Astrocyte (in vitro differentiated cells and primary cell): Measurements from ENCODE around the gene AEBP2. TPM values are rescaled to one million over a fixed set of nuclear protein-coding genes. Genes with fewer than 3 reads are reported as not detected.

Experiments used
- DNase-seq: peaks from one replicate; pipeline ENCODE4 v3.0.0-alpha.2; 2010; ENCODE audit warnings: low read depth
- FAIRE-seq: peaks from 2 replicates; lab custom pipeline; 2011; peaks lifted over from hg19 to GRCh38; lab: Jason Lieb, UNC
- H2AFZ ChIP-seq: 2 replicates; pipeline ENCODE4 v1.6.0; 2012; ENCODE audit warnings: low read depth, low read length, inconsistent platforms
- H3K27ac ChIP-seq: 2 replicates; pipeline ENCODE4 v1.5.1; 2011; ENCODE audit warnings: low read depth, low read length, inconsistent platforms
- H3K27me3 ChIP-seq: 2 replicates; pipeline ENCODE4 v1.6.0; 2011; ENCODE audit warnings: low read length, inconsistent platforms; ENCODE audit not compliant: insufficient read depth
- H3K36me3 ChIP-seq: 2 replicates; pipeline ENCODE4 v1.5.1; 2011; ENCODE audit warnings: low read length, inconsistent platforms; ENCODE audit not compliant: insufficient read depth
- H3K4me1 ChIP-seq: 2 replicates; pipeline ENCODE4 v1.5.1; 2011; ENCODE audit warnings: low read length, inconsistent platforms; ENCODE audit not compliant: insufficient read depth
- H3K4me2 ChIP-seq: 2 replicates; pipeline ENCODE4 v1.6.0; 2012; ENCODE audit warnings: low read length, inconsistent platforms
- H3K4me3 ChIP-seq: 2 replicates; pipeline ENCODE4 v1.5.1; 2011; ENCODE audit warnings: low read depth, mild to moderate bottlenecking, low read length, inconsistent platforms; ENCODE audit not compliant: insufficient read depth
- H3K79me2 ChIP-seq: 2 replicates; pipeline ENCODE4 v1.6.0; 2012; ENCODE audit warnings: mild to moderate bottlenecking, low read length, inconsistent platforms; ENCODE audit not compliant: insufficient read depth
- H3K9ac ChIP-seq: 2 replicates; pipeline ENCODE4 v1.6.0; 2012; ENCODE audit warnings: mild to moderate bottlenecking, low read length, inconsistent platforms
- H3K9me3 ChIP-seq: 2 replicates; pipeline ENCODE4 v1.5.1; 2012; ENCODE audit warnings: low read depth, mild to moderate bottlenecking, low read length, inconsistent platforms; ENCODE audit not compliant: insufficient read depth
- H4K20me1 ChIP-seq: 2 replicates; pipeline ENCODE4 v1.6.0; 2012; ENCODE audit warnings: low read length, inconsistent platforms; ENCODE audit not compliant: insufficient read depth
- H3K27ac Mint-ChIP-seq: one replicate; pipeline ENCODE4 v1.8.0; 2021; ENCODE audit warnings: mild to moderate bottlenecking, mixed read lengths; ENCODE audit not compliant: unreplicated experiment
- H3K27me3 Mint-ChIP-seq: one replicate; pipeline ENCODE4 v1.8.0; 2021; ENCODE audit warnings: low read depth, mixed read lengths; ENCODE audit not compliant: unreplicated experiment
- H3K36me3 Mint-ChIP-seq: one replicate; pipeline ENCODE4 v1.8.0; 2021; ENCODE audit warnings: low read depth, mixed read lengths; ENCODE audit not compliant: unreplicated experiment
- H3K4me1 Mint-ChIP-seq: one replicate; pipeline ENCODE4 v1.8.0; 2021; ENCODE audit warnings: low read depth, mixed read lengths; ENCODE audit not compliant: unreplicated experiment
- H3K4me3 Mint-ChIP-seq: one replicate; pipeline ENCODE4 v1.8.0; 2021; ENCODE audit warnings: mild to moderate bottlenecking, moderate library complexity, mixed read lengths; ENCODE audit not compliant: unreplicated experiment
- H3K9me3 Mint-ChIP-seq: one replicate; pipeline ENCODE4 v1.8.0; 2021; ENCODE audit warnings: mild to moderate bottlenecking, mixed read lengths; ENCODE audit not compliant: unreplicated experiment
- CTCF ChIP-seq: IDR thresholded peaks from 2 replicates; pipeline ENCODE4 v1.5.1; 2011; ENCODE audit warnings: low read depth, mild to moderate bottlenecking, inconsistent platforms, low read length, moderate library complexity; ENCODE audit not compliant: insufficient read depth
- EZH2 ChIP-seq: IDR thresholded peaks from 2 replicates; pipeline ENCODE4 v1.6.1; 2012; ENCODE audit warnings: mild to moderate bottlenecking, low read length, inconsistent platforms; ENCODE audit not compliant: insufficient read depth
- total RNA-seq: library from RNA; stranded (reverse); gene quantifications from 2 replicates; pipeline ENCODE4 v1.2.1, GENCODE V29; 2021

Gene AEBP2
- total RNA-seq, 1 donor from 2014 or later: 39.8 TPM

- Histone ChIP-seq H2AFZ (no peak overlapping the region), H3K9ac (no peak overlapping the region), H3K4me1 (peaks cover 15% of the 10 kb centered on the region), H3K9me3 (no peaks in the 10 kb centered on the region), H3K27ac (no peak overlapping the region), H3K79me2 (no peaks in the 10 kb centered on the region), H4K20me1 (no peaks in the 10 kb centered on the region), H3K36me3 (no peaks in the 10 kb centered on the region), H3K27me3 (no peaks in the 10 kb centered on the region), H3K4me2 (peak overlapping the region; percentile 59), H3K4me3 (no peak overlapping the region)
- no peak for TF ChIP-seq EZH2
- TF ChIP-seq CTCF: no peak
- Mint-ChIP-seq H3K9me3 (no peaks in the 10 kb centered on the region), H3K36me3 (peaks cover 3% of the 10 kb centered on the region), H3K27ac (no peak overlapping the region), H3K27me3 (no peaks in the 10 kb centered on the region), H3K4me3 (no peak overlapping the region), H3K4me1 (peaks cover 11% of the 10 kb centered on the region)
- FAIRE-seq (peak; percentile 13), DNase-seq (no peak)
These were observed 106.7 kb downstream of the AEBP2 start for GRCh38 chr12:19546027-19546426.

- Histone ChIP-seq H3K9ac (peak overlapping the region; percentile 2), H3K4me1 (peaks cover 15% of the 10 kb centered on the region), H3K79me2 (no peaks in the 10 kb centered on the region), H2AFZ (no peak overlapping the region), H3K4me3 (peak overlapping the region; percentile 29), H4K20me1 (no peaks in the 10 kb centered on the region), H3K27me3 (no peaks in the 10 kb centered on the region), H3K9me3 (no peaks in the 10 kb centered on the region), H3K27ac (no peak overlapping the region), H3K4me2 (peak overlapping the region; percentile 59), H3K36me3 (no peaks in the 10 kb centered on the region)
- Mint-ChIP-seq H3K4me3 (no peak overlapping the region), H3K27me3 (no peaks in the 10 kb centered on the region), H3K27ac (no peak overlapping the region), H3K9me3 (no peaks in the 10 kb centered on the region), H3K4me1 (peaks cover 11% of the 10 kb centered on the region), H3K36me3 (peaks cover 3% of the 10 kb centered on the region)
- FAIRE-seq: no peak
- TF ChIP-seq EZH2 (no peak), CTCF (no peak)
- DNase-seq: peak; percentile 41
These were observed 107.4 kb downstream of the AEBP2 start for GRCh38 chr12:19546611-19547162.

GRCh38 chr12:19547271-19547671 lies 108.0 kb downstream of the AEBP2 start:
- peak overlapping the region; percentile 59 for H3K4me2 ChIP-seq
- H3K27me3 ChIP-seq: no peaks in the 10 kb centered on the region
- no peaks in the 10 kb centered on the region for H3K36me3 ChIP-seq
- Mint-ChIP-seq H3K27me3 (no peaks in the 10 kb centered on the region), H3K4me1 (peaks cover 11% of the 10 kb centered on the region), H3K36me3 (peaks cover 3% of the 10 kb centered on the region), H3K27ac (no peak overlapping the region), H3K9me3 (no peaks in the 10 kb centered on the region), H3K4me3 (no peak overlapping the region)
- no peak for TF ChIP-seq EZH2
- TF ChIP-seq CTCF: no peak
- H3K9me3 ChIP-seq: no peaks in the 10 kb centered on the region
- no peak overlapping the region for H2AFZ ChIP-seq
- no peak overlapping the region for H3K27ac ChIP-seq
- H3K4me3 ChIP-seq: no peak overlapping the region
- DNase-seq (peak; percentile 35), FAIRE-seq (no peak)
- H4K20me1 ChIP-seq: no peaks in the 10 kb centered on the region
- no peaks in the 10 kb centered on the region for H3K79me2 ChIP-seq
- H3K4me1 ChIP-seq: peaks cover 15% of the 10 kb centered on the region
- H3K9ac ChIP-seq: peak overlapping the region; percentile 2
